ENCODE measurements around the gene CIITA. TPM values are rescaled to one million over a fixed set of nuclear protein-coding genes. Genes with fewer than 3 reads are reported as not detected.

The CIITA gene
- polyA plus RNA-seq, 1 donor (not counting 4 experiments of a cell fraction or from before 2014, with no cell fraction given): 0.05 TPM

DNA sequence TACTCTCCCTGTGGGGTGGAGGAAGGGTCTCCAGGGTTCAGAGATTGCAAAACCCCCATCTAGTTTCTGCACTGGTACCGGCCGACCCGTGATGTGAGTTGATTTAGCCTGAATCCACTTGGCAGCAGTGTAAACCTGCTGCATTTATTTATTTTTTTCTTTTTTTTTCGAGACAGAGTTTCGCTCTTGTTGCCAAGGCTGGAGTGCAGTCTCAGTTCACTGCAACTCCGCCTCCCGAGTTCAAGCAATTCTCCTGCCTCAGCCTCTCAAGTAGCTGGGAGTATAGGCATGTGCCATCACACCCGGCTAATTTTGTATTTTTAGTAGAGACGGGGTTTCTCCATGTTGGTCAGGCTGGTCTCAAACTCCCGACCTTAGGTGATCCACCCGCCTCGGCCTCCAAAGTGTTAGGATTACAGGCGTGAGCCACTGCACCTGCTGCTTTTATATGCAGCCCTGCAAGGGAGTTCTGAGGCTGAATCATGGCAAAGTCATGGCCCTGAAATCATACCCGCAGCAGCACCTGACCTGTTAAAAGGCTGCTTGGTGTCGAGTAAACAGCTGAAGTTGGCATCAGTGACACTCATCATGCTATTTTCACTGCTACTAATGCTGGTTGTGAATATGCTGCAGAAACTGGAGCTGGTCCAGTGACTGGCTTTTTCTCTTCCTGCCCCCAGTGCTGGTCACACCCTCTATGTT is 43.9 kb downstream of the CIITA start:
- Histone ChIP-seq H3K9me1 (ENCODE audit: control insufficient read depth, extremely low read depth, insufficient read depth, low read length) (no peaks in the 10 kb centered on the region), H3K27ac (ENCODE audit: control insufficient read depth, insufficient read depth, low read length) (no peak overlapping the region), H3K36me3 (ENCODE audit: control insufficient read depth in 2 of 2, extremely low read depth in 1 of 2, insufficient read depth in 2 of 2, low read length in 2 of 2) (no peaks in the 10 kb centered on the region), H4K20me1 (ENCODE audit: control insufficient read depth, extremely low read depth, insufficient read depth, low read length) (no peaks in the 10 kb centered on the region), H3K9ac (ENCODE audit: control insufficient read depth, extremely low read depth, insufficient read depth, low read length) (no peak overlapping the region), H3K4me3 (ENCODE audit: control insufficient read depth in 2 of 3, extremely low read depth in 1 of 3, insufficient read depth in 2 of 3, low read depth in 1 of 3, low read length in 3 of 3) (no peak overlapping the region), H3K27me3 (ENCODE audit: control insufficient read depth, extremely low read depth, insufficient read depth, low read length) (no peaks in the 10 kb centered on the region), H3K4me2 (ENCODE audit: control insufficient read depth, extremely low read depth, insufficient read depth, low read depth, low read length) (no peak overlapping the region), H2AFZ (ENCODE audit: control insufficient read depth, low read length) (no peak overlapping the region), H3K4me1 (ENCODE audit: control insufficient read depth, extremely low read depth, insufficient read depth, low read length) (peaks cover 3% of the 10 kb centered on the region), H3K79me2 (ENCODE audit: control insufficient read depth, insufficient read depth, low read length) (no peaks in the 10 kb centered on the region), H3K9me3 (ENCODE audit: control insufficient read depth, low read depth, low read length) (no peaks in the 10 kb centered on the region)
- no peak for DNase-seq (ENCODE audit: low read depth, low spot score)
- dilution Hi-C loops (cut with MboI; ENCODE audit: extremely low pct_ligation_motif_present, low sequenced_read_pairs): loop anchor here (25.0 kb wide), 1 partner anchor 184 kb away; the partner anchor contains the start of gene NUBP1
- TF ChIP-seq EZH2 (IDR thresholded peaks at IDR 0.05; ENCODE audit: low read length): no peak
- TF ChIP-seq, protein P1, sequence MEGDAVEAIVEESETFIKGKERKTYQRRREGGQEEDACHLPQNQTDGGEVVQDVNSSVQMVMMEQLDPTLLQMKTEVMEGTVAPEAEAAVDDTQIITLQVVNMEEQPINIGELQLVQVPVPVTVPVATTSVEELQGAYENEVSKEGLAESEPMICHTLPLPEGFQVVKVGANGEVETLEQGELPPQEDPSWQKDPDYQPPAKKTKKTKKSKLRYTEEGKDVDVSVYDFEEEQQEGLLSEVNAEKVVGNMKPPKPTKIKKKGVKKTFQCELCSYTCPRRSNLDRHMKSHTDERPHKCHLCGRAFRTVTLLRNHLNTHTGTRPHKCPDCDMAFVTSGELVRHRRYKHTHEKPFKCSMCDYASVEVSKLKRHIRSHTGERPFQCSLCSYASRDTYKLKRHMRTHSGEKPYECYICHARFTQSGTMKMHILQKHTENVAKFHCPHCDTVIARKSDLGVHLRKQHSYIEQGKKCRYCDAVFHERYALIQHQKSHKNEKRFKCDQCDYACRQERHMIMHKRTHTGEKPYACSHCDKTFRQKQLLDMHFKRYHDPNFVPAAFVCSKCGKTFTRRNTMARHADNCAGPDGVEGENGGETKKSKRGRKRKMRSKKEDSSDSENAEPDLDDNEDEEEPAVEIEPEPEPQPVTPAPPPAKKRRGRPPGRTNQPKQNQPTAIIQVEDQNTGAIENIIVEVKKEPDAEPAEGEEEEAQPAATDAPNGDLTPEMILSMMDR (optimal IDR thresholded peaks at IDR 0.05 in 1 of 3, IDR thresholded peaks at IDR 0.05 in 1 of 3, conservative IDR thresholded peaks at IDR 0.05 in 1 of 3; ENCODE audit: extremely low read depth in 1 of 3, insufficient read depth in 2 of 3, low read length in 3 of 3): no peak
- FAIRE-seq: no peak

DNA sequence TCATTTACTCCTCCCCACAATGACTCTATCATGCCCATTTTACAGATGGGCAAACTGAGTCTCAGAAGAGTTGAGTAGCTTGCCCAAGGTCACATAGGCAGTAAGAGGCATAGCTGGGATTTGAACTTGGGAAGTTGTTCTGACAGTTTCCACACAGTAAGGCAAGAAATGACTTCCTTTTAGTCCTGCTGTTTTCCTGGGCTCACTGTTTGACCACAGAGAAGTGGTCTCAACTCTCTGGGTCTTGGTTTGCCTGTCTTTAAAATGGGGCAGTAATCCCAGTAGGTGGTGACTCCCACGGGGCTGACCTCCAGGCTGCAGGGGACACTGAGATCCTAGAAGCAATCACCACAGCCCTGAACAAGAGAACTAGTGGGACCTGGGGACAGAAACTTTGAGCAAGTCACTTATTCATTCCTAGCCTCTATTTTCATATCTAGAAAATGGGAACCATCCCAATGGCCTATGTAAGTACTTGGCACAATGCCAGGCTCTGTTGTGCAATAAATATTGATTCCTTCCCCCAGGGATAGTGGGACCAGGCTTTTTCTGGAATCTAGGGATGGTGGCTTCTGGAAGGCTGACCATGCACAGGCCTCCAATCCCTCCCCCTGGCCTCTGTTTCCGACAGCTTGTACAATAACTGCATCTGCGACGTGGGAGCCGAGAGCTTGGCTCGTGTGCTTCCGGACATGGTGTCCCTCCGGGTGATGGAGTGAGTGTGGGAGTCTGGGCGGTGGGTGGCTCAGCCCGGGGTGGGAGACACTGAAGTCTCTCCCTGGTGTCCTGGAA is 44.7 kb downstream of the CIITA start:
- Histone ChIP-seq H3K4me1 (ENCODE audit: control insufficient read depth, extremely low read depth, insufficient read depth, low read length) (peaks cover 3% of the 10 kb centered on the region), H3K9me3 (ENCODE audit: control insufficient read depth, low read depth, low read length) (no peaks in the 10 kb centered on the region), H3K9me1 (ENCODE audit: control insufficient read depth, extremely low read depth, insufficient read depth, low read length) (no peaks in the 10 kb centered on the region), H3K79me2 (ENCODE audit: control insufficient read depth, insufficient read depth, low read length) (no peaks in the 10 kb centered on the region), H3K9ac (ENCODE audit: control insufficient read depth, extremely low read depth, insufficient read depth, low read length) (no peak overlapping the region), H3K4me3 (ENCODE audit: control insufficient read depth in 2 of 3, extremely low read depth in 1 of 3, insufficient read depth in 2 of 3, low read depth in 1 of 3, low read length in 3 of 3) (no peak overlapping the region), H3K4me2 (ENCODE audit: control insufficient read depth, extremely low read depth, insufficient read depth, low read depth, low read length) (no peak overlapping the region), H3K27ac (ENCODE audit: control insufficient read depth, insufficient read depth, low read length) (no peak overlapping the region), H3K27me3 (ENCODE audit: control insufficient read depth, extremely low read depth, insufficient read depth, low read length) (no peaks in the 10 kb centered on the region), H4K20me1 (ENCODE audit: control insufficient read depth, extremely low read depth, insufficient read depth, low read length) (no peaks in the 10 kb centered on the region), H2AFZ (ENCODE audit: control insufficient read depth, low read length) (no peak overlapping the region), H3K36me3 (ENCODE audit: control insufficient read depth in 2 of 2, extremely low read depth in 1 of 2, insufficient read depth in 2 of 2, low read length in 2 of 2) (peaks cover 0 to 1% of the 10 kb centered on the region in 2 experiments)
- DNase-seq (ENCODE audit: low read depth, low spot score): no peak
- no peak for FAIRE-seq
- dilution Hi-C loops (cut with MboI; ENCODE audit: extremely low pct_ligation_motif_present, low sequenced_read_pairs): loop anchor here (25.0 kb wide), 1 partner anchor 184 kb away; the partner anchor contains the start of gene NUBP1
- no peak for TF ChIP-seq EZH2 (IDR thresholded peaks at IDR 0.05; ENCODE audit: low read length)
- TF ChIP-seq, protein P1 (optimal IDR thresholded peaks at IDR 0.05 in 1 of 3, IDR thresholded peaks at IDR 0.05 in 1 of 3, conservative IDR thresholded peaks at IDR 0.05 in 1 of 3; ENCODE audit: extremely low read depth in 1 of 3, insufficient read depth in 2 of 3, low read length in 3 of 3): no peak

Data from keratinocyte (primary cell).